Heart left ventricle (tissue), 13 donors: ENCODE data around the gene ABHD16A.

Experiments
- CTCF ChIP-seq, 12 donors: fragments of 200-600 bp; sonication (generic) in 4 of 12; IDR thresholded peaks; one replicate each; pipeline versions ENCODE4 v1.5.0 to v1.8.0; 2018 to 2022; ENCODE audit warnings: antibody characterized with exemption in 12 of 12, mild to moderate bottlenecking in 5 of 12
- POLR2A ChIP-seq, 2 donors: fragments of 450-650 bp; IDR thresholded peaks; one replicate each; pipeline ENCODE4 v1.6.1; 2017; ENCODE audit warnings: antibody characterized with exemption in 2 of 2, mild to moderate bottlenecking in 2 of 2, moderate library complexity in 2 of 2
- donor health status: ischemic (EF 13 %, LVEDD 7.1; RV severe dilation, severe dysfunction).
- donor health status: DM: no; HTN: yes; CAD: no.
- donor health status: DM: no; HTN: no; CAD: no.
- donor health status: ischemic (EF 25% LVEDD 6.9; RV normal size, moderate dysfunction).
- donor health status: ischemic (EF 25% LVEDD 5.7; RV mildly dilated, moderate dysfunction).
- donor health status: ischemic (EF 35%, LVEDD 5.7; RV mildly dilated, moderate dysfunction).
- donor health status: nonischemic (EF 11% LVEDD 7.7; RV severe dilation, severe dysfunction).
- donor health status: DM: yes; HTN: yes; CAD: no.
- donor health status: PGD.
- donor health status: ischemic (EF 29% LVEDD 5.4; RV normal size, mild dysfunction).
- donor health status: nonischemic (EF 23%, LVEDD 6.1; RV moderate dilation, normal function).

- no peak for TF ChIP-seq CTCF (IDR thresholded peaks at IDR 0.05)
- no peak for TF ChIP-seq POLR2A (IDR thresholded peaks at IDR 0.05)
Measured at GRCh38 chr6:31722173-31722572, 19.0 kb upstream of the ABHD16A start.
